ENCODE measurements around the gene KIF5A. TPM values are rescaled to one million over a fixed set of nuclear protein-coding genes. Genes with fewer than 3 reads are reported as not detected.

KIF5A gene
- total RNA-seq, 4 donors from 2014 or later = 0.15 to 0.22 (median 0.19) TPM; not detected in 1

GRCh38 chr12:57591782-57592325 lies 42.0 kb downstream of the KIF5A start:
- peak overlapping the region; percentile 83 to 85 (median 84) for H3K27ac ChIP-seq
- H3K4me3 ChIP-seq = peak overlapping the region; percentile 73 to 94 (median 76)
- H3K27me3 ChIP-seq = peaks cover 0 to 9% (median 0%) of the 10 kb centered on the region in 4 donors
- 46 to 50% methylated on average over 8 to 10 of the region's 10 CpGs for WGBS, 2 donors
- no peak for DNase-seq
- H3K4me1 ChIP-seq = peaks cover 0 to 28% (median 9%) of the 10 kb centered on the region in 3 donors
- no peaks in the 10 kb centered on the region for H3K9me3 ChIP-seq
- peaks cover 0 to 32% (median 6%) of the 10 kb centered on the region in 3 donors for H3K36me3 ChIP-seq
- TF ChIP-seq POLR2A (IDR thresholded peaks at IDR 0.05) = no peak
- no peak for TF ChIP-seq CTCF (IDR thresholded peaks at IDR 0.05)
- intact Hi-C loops (cut with DNase I) = no loop called here

GRCh38 chr12:57592551-57593165 lies 42.8 kb downstream of the KIF5A start:
- no peak overlapping the region for H3K4me3 ChIP-seq
- H3K27me3 ChIP-seq = peaks cover 0 to 5% (median 0%) of the 10 kb centered on the region in 4 donors
- H3K4me1 ChIP-seq = peaks cover 0 to 28% (median 9%) of the 10 kb centered on the region in 3 donors
- H3K9me3 ChIP-seq = no peaks in the 10 kb centered on the region
- H3K36me3 ChIP-seq = peaks cover 0 to 40% (median 6%) of the 10 kb centered on the region in 3 donors
- no peak for TF ChIP-seq POLR2A (IDR thresholded peaks at IDR 0.05)
- no peak for TF ChIP-seq CTCF (IDR thresholded peaks at IDR 0.05)
- WGBS, 2 donors = 56 to 68% methylated on average over 2 of the region's 2 CpGs
- intact Hi-C loops (cut with DNase I) = no loop called here
- DNase-seq = no peak
- H3K27ac ChIP-seq = no peak overlapping the region

GRCh38 chr12:57593187-57593586 lies 43.3 kb downstream of the KIF5A start:
- H3K4me3 ChIP-seq = no peak overlapping the region
- intact Hi-C loops (cut with DNase I) = no loop called here
- no peaks in the 10 kb centered on the region for H3K27me3 ChIP-seq
- TF ChIP-seq CTCF (IDR thresholded peaks at IDR 0.05) (no peak), POLR2A (IDR thresholded peaks at IDR 0.05) (no peak)
- no peak for DNase-seq
- no peak overlapping the region for H3K27ac ChIP-seq
- no peaks in the 10 kb centered on the region for H3K9me3 ChIP-seq
- H3K36me3 ChIP-seq = peaks cover 0 to 45% (median 6%) of the 10 kb centered on the region in 3 donors
- WGBS, 2 donors = 80% methylated on average over 4 of the region's 4 CpGs
- H3K4me1 ChIP-seq = peaks cover 0 to 28% (median 9%) of the 10 kb centered on the region in 3 donors

GRCh38 chr12:57600395-57600794 lies 50.6 kb downstream of the KIF5A start:
- no peak overlapping the region for H3K27ac ChIP-seq
- WGBS, 2 donors = 52 to 72% methylated on average over 2 of the region's 2 CpGs
- no peaks in the 10 kb centered on the region for H3K9me3 ChIP-seq
- H3K4me1 ChIP-seq = peaks cover 14 to 24% (median 17%) of the 10 kb centered on the region in 3 donors
- peaks cover 4 to 71% (median 23%) of the 10 kb centered on the region in 3 donors for H3K36me3 ChIP-seq
- peaks cover 0 to 7% (median 0%) of the 10 kb centered on the region in 4 donors for H3K27me3 ChIP-seq
- no peak for TF ChIP-seq POLR2A (IDR thresholded peaks at IDR 0.05)
- no peak for TF ChIP-seq CTCF (IDR thresholded peaks at IDR 0.05)
- DNase-seq = no peak
- no peak overlapping the region for H3K4me3 ChIP-seq
- intact Hi-C loops (cut with DNase I) = no loop called here

GRCh38 chr12:57602544-57602943 lies 52.7 kb downstream of the KIF5A start:
- H3K27me3 ChIP-seq = peaks cover 0 to 7% (median 0%) of the 10 kb centered on the region in 4 donors
- intact Hi-C loops (cut with DNase I) = no loop called here
- H3K36me3 ChIP-seq = peaks cover 4 to 59% (median 17%) of the 10 kb centered on the region in 3 donors
- no peaks in the 10 kb centered on the region for H3K9me3 ChIP-seq
- H3K27ac ChIP-seq = no peak overlapping the region
- DNase-seq = no peak
- TF ChIP-seq CTCF (IDR thresholded peaks at IDR 0.05) (no peak), POLR2A (IDR thresholded peaks at IDR 0.05) (no peak)
- peaks cover 21 to 34% (median 21%) of the 10 kb centered on the region in 3 donors for H3K4me1 ChIP-seq
- H3K4me3 ChIP-seq = no peak overlapping the region
